Measurements from ENCODE around the gene AOC3.
"Not testable (repeated sequence)": the region's sequence is repeated elsewhere in the genome, so short reads cannot be mapped to it uniquely, and the experiment has no call there.

Gene AOC3

GRCh38 chr17:42894283-42895184 is 43.5 kb downstream of the AOC3 start:
- DNase-seq, result no peak

GRCh38 chr17:42895185-42895555 is 44.2 kb downstream of the AOC3 start:
- DNase-seq, result no peak

GRCh38 chr17:42898147-42898811 is 47.3 kb downstream of the AOC3 start:
- no peak for DNase-seq

- DNase-seq, result not testable (repeated sequence)
Observed at GRCh38 chr17:42899981-42900380, 49.0 kb downstream of the AOC3 start.

- no peak for DNase-seq
Observed at GRCh38 chr17:42900460-42901331, 49.7 kb downstream of the AOC3 start, which contains the start of gene G6PC1. Gene G6PC1, plus strand, starts transcription at chr17:42900799. Its CDS starts 78 bp downstream, at chr17:42900877.

GRCh38 chr17:42901535-42902229 is 50.7 kb downstream of the AOC3 start:
- DNase-seq, result no peak

GRCh38 chr17:42904110-42904469 is 53.1 kb downstream of the AOC3 start:
- DNase-seq, result no peak

GRCh38 chr17:42906772-42907446 is 55.9 kb downstream of the AOC3 start:
- no peak for DNase-seq
